CD4-positive, CD25-positive, alpha-beta regulatory T cell (primary cell): Measurements from ENCODE around the gene CCSER1. TPM values are rescaled to one million over a fixed set of nuclear protein-coding genes. Genes with fewer than 3 reads are reported as not detected.

Experiments
- ATAC-seq, 2 donors: fragments of 150-1000 bp; cut with Tn5 transposase; one replicate each; pipeline ENCODE4 v1.10.0; 2021; ENCODE audit warnings: low read depth in 2 of 2, moderate number of reproducible peaks in 2 of 2, moderate library complexity in 1 of 2
- DNase-seq, 3 donors: peaks; one replicate each; pipeline versions ENCODE4 v3.0.0 to v3.0.0-alpha.2; 2012 to 2022; ENCODE audit warnings: mixed read lengths in 1 of 3
- H3K27ac ChIP-seq: one replicate; pipeline ENCODE4 v1.7.0; 2013; ENCODE audit warnings: mild to moderate bottlenecking, low read length; ENCODE audit not compliant: insufficient read depth, poor library complexity, severe bottlenecking
- H3K27me3 ChIP-seq: one replicate; pipeline ENCODE4 v1.7.0; 2013; ENCODE audit warnings: low read length; ENCODE audit not compliant: control insufficient read depth, insufficient read depth
- H3K36me3 ChIP-seq: one replicate; pipeline ENCODE4 v1.7.0; 2013; ENCODE audit warnings: mild to moderate bottlenecking, low read length, moderate library complexity; ENCODE audit not compliant: control insufficient read depth, insufficient read depth
- H3K4me1 ChIP-seq: 2 replicates; pipeline ENCODE4 v1.7.0; 2013; ENCODE audit warnings: mild to moderate bottlenecking, low read length; ENCODE audit not compliant: insufficient read depth, control insufficient read depth, poor library complexity, severe bottlenecking
- H3K4me3 ChIP-seq: one replicate; pipeline ENCODE4 v1.7.0; 2013; ENCODE audit warnings: low read depth, mild to moderate bottlenecking, low read length, moderate library complexity
- H3K9me3 ChIP-seq, 2 experiments: 1 replicate in 1 of 2; 2 replicates in 1 of 2; pipeline ENCODE4 v1.7.0; 2013; ENCODE audit warnings: low read length in 2 of 2, mild to moderate bottlenecking in 1 of 2, moderate library complexity in 1 of 2; ENCODE audit not compliant: control insufficient read depth in 2 of 2
- H3K27ac Mint-ChIP-seq, 3 donors: one replicate each; pipeline ENCODE4 v1.8.0; 2020 to 2022; ENCODE audit warnings: mild to moderate bottlenecking in 3 of 3, mixed read lengths in 3 of 3, moderate library complexity in 2 of 3
- H3K27me3 Mint-ChIP-seq: one replicate; pipeline ENCODE4 v1.8.0; 2022; ENCODE audit warnings: mild to moderate bottlenecking, mixed read lengths
- H3K36me3 Mint-ChIP-seq: one replicate; pipeline ENCODE4 v1.8.0; 2020; ENCODE audit warnings: mixed read lengths
- H3K4me1 Mint-ChIP-seq, 4 donors: one replicate each; pipeline ENCODE4 v1.8.0; 2020 to 2022; ENCODE audit warnings: mixed read lengths in 4 of 4, mild to moderate bottlenecking in 1 of 4
- H3K4me3 Mint-ChIP-seq, 4 donors: one replicate each; pipeline ENCODE4 v1.8.0; 2020 to 2022; ENCODE audit warnings: mild to moderate bottlenecking in 4 of 4, mixed read lengths in 4 of 4, moderate library complexity in 3 of 4
- H3K9me3 Mint-ChIP-seq, 7 donors: one replicate each; pipeline ENCODE4 v1.8.0; 2020 to 2022; ENCODE audit warnings: mixed read lengths in 7 of 7, mild to moderate bottlenecking in 3 of 7, moderate library complexity in 2 of 7
- polyA plus RNA-seq, 4 donors: library from polyadenylated mRNA; unstranded; fragments of 300-500 nt; fragmentation: Illumina TruSeq; gene quantifications; one replicate each; pipeline ENCODE4 v1.2.3, GENCODE V29; 2021
- total RNA-seq: library from RNA; stranded (reverse); gene quantifications from one replicate; pipeline ENCODE4 v1.2.3, GENCODE V29; 2022

CCSER1 gene
- total and polyA plus RNA-seq, 5 donors from 2014 or later = 0.20 to 0.60 TPM; not detected in 3

GRCh38 chr4:90540536-90540935, 413.3 kb downstream of the CCSER1 start:
- H3K36me3 ChIP-seq = no peaks in the 10 kb centered on the region
- no peaks in the 10 kb centered on the region for H3K27me3 ChIP-seq
- H3K4me1 ChIP-seq = no peaks in the 10 kb centered on the region
- no peak overlapping the region for H3K4me3 Mint-ChIP-seq
- H3K9me3 Mint-ChIP-seq = peaks cover 0 to 6% (median 1%) of the 10 kb centered on the region in 7 donors
- DNase-seq (no peak), ATAC-seq (no peak)
- H3K4me1 Mint-ChIP-seq = no peaks in the 10 kb centered on the region
- no peak overlapping the region for H3K4me3 ChIP-seq
- no peak overlapping the region for H3K27ac Mint-ChIP-seq
- H3K27ac ChIP-seq = no peak overlapping the region
- H3K27me3 Mint-ChIP-seq = no peaks in the 10 kb centered on the region
- H3K9me3 ChIP-seq = no peaks in the 10 kb centered on the region
- H3K36me3 Mint-ChIP-seq = no peaks in the 10 kb centered on the region

- Mint-ChIP-seq H3K4me1 (no peaks in the 10 kb centered on the region), H3K4me3 (no peak overlapping the region), H3K36me3 (no peaks in the 10 kb centered on the region), H3K27ac (no peak overlapping the region), H3K9me3 (peaks cover 0 to 6% (median 1%) of the 10 kb centered on the region in 7 donors), H3K27me3 (no peaks in the 10 kb centered on the region)
- Histone ChIP-seq H3K9me3 (no peaks in the 10 kb centered on the region), H3K27ac (no peak overlapping the region), H3K4me1 (no peaks in the 10 kb centered on the region), H3K36me3 (no peaks in the 10 kb centered on the region), H3K4me3 (no peak overlapping the region), H3K27me3 (no peaks in the 10 kb centered on the region)
- DNase-seq (no peak), ATAC-seq (no peak)
Observed at GRCh38 chr4:90542216-90542615, 415.0 kb downstream of the CCSER1 start.

GRCh38 chr4:90543419-90544170, 416.4 kb downstream of the CCSER1 start:
- Mint-ChIP-seq H3K4me1 (no peaks in the 10 kb centered on the region), H3K27me3 (no peaks in the 10 kb centered on the region), H3K27ac (no peak overlapping the region), H3K4me3 (no peak overlapping the region), H3K36me3 (no peaks in the 10 kb centered on the region), H3K9me3 (peaks cover 0 to 6% (median 0%) of the 10 kb centered on the region in 7 donors)
- ATAC-seq (no peak), DNase-seq (no peak)
- no peaks in the 10 kb centered on the region for H3K4me1 ChIP-seq
- no peak overlapping the region for H3K4me3 ChIP-seq
- H3K27me3 ChIP-seq = no peaks in the 10 kb centered on the region
- no peaks in the 10 kb centered on the region for H3K9me3 ChIP-seq
- no peaks in the 10 kb centered on the region for H3K36me3 ChIP-seq
- no peak overlapping the region for H3K27ac ChIP-seq

- Mint-ChIP-seq H3K36me3 (no peaks in the 10 kb centered on the region), H3K4me1 (no peaks in the 10 kb centered on the region), H3K27ac (no peak overlapping the region), H3K9me3 (peaks cover 0 to 8% (median 0%) of the 10 kb centered on the region in 7 donors), H3K27me3 (no peaks in the 10 kb centered on the region), H3K4me3 (no peak overlapping the region)
- DNase-seq (no peak), ATAC-seq (no peak)
- no peaks in the 10 kb centered on the region for H3K9me3 ChIP-seq
- H3K36me3 ChIP-seq = no peaks in the 10 kb centered on the region
- H3K27ac ChIP-seq = no peak overlapping the region
- no peaks in the 10 kb centered on the region for H3K4me1 ChIP-seq
- H3K4me3 ChIP-seq = no peak overlapping the region
- H3K27me3 ChIP-seq = no peaks in the 10 kb centered on the region
Observed at GRCh38 chr4:90544532-90545045, 417.4 kb downstream of the CCSER1 start.

GRCh38 chr4:90545380-90545779, 418.2 kb downstream of the CCSER1 start:
- Histone ChIP-seq H3K27ac (no peak overlapping the region), H3K27me3 (no peaks in the 10 kb centered on the region), H3K9me3 (no peaks in the 10 kb centered on the region), H3K4me1 (no peaks in the 10 kb centered on the region), H3K4me3 (no peak overlapping the region), H3K36me3 (no peaks in the 10 kb centered on the region)
- DNase-seq (no peak), ATAC-seq (no peak)
- Mint-ChIP-seq H3K4me1 (no peaks in the 10 kb centered on the region), H3K9me3 (peaks cover 0 to 6% (median 0%) of the 10 kb centered on the region in 7 donors), H3K27me3 (no peaks in the 10 kb centered on the region), H3K27ac (no peak overlapping the region), H3K4me3 (no peak overlapping the region), H3K36me3 (no peaks in the 10 kb centered on the region)

- Histone ChIP-seq H3K4me3 (no peak overlapping the region), H3K9me3 (no peaks in the 10 kb centered on the region), H3K27me3 (no peaks in the 10 kb centered on the region), H3K36me3 (no peaks in the 10 kb centered on the region), H3K4me1 (no peaks in the 10 kb centered on the region), H3K27ac (no peak overlapping the region)
- Mint-ChIP-seq H3K27me3 (no peaks in the 10 kb centered on the region), H3K36me3 (no peaks in the 10 kb centered on the region), H3K9me3 (peaks cover 0 to 6% (median 0%) of the 10 kb centered on the region in 7 donors), H3K27ac (no peak overlapping the region), H3K4me1 (no peaks in the 10 kb centered on the region), H3K4me3 (no peak overlapping the region)
- ATAC-seq (no peak), DNase-seq (no peak)
Observed at GRCh38 chr4:90546114-90546513, 418.9 kb downstream of the CCSER1 start.

GRCh38 chr4:90570615-90571014, 443.4 kb downstream of the CCSER1 start:
- Mint-ChIP-seq H3K27ac (no peak overlapping the region), H3K27me3 (no peaks in the 10 kb centered on the region), H3K4me1 (peaks cover 0 to 4% (median 0%) of the 10 kb centered on the region in 4 donors), H3K36me3 (no peaks in the 10 kb centered on the region), H3K4me3 (no peak overlapping the region), H3K9me3 (peaks cover 3 to 11% (median 5%) of the 10 kb centered on the region in 7 donors)
- H3K4me1 ChIP-seq = no peaks in the 10 kb centered on the region
- no peak overlapping the region for H3K4me3 ChIP-seq
- no peaks in the 10 kb centered on the region for H3K36me3 ChIP-seq
- no peak overlapping the region for H3K27ac ChIP-seq
- no peak for ATAC-seq
- peaks cover 0 to 3% of the 10 kb centered on the region in 2 experiments for H3K9me3 ChIP-seq
- no peaks in the 10 kb centered on the region for H3K27me3 ChIP-seq
- DNase-seq = no peak

GRCh38 chr4:90572996-90573395, 445.8 kb downstream of the CCSER1 start:
- H3K36me3 ChIP-seq = no peaks in the 10 kb centered on the region
- ATAC-seq = no peak
- H3K4me3 Mint-ChIP-seq = no peak overlapping the region
- H3K4me1 Mint-ChIP-seq = peaks cover 0 to 4% (median 0%) of the 10 kb centered on the region in 4 donors
- no peaks in the 10 kb centered on the region for H3K4me1 ChIP-seq
- no peak for DNase-seq
- H3K9me3 Mint-ChIP-seq = peaks cover 3 to 11% (median 4%) of the 10 kb centered on the region in 7 donors
- no peak overlapping the region for H3K27ac ChIP-seq
- H3K27me3 ChIP-seq = no peaks in the 10 kb centered on the region
- no peak overlapping the region for H3K27ac Mint-ChIP-seq
- no peaks in the 10 kb centered on the region for H3K27me3 Mint-ChIP-seq
- no peaks in the 10 kb centered on the region for H3K36me3 Mint-ChIP-seq
- no peak overlapping the region for H3K4me3 ChIP-seq
- H3K9me3 ChIP-seq = peaks cover 0 to 3% of the 10 kb centered on the region in 2 experiments
